Loucy (cell line): ENCODE data around the gene CUX1.

ENCODE experiments used
- H2AFZ ChIP-seq: fragments of 200-600 bp; sonication (generic); 2 replicates; pipeline ENCODE4 v1.6.0; 2016; ENCODE audit warnings: antibody characterized with exemption, mild to moderate bottlenecking, low read length, moderate library complexity
- H3F3A ChIP-seq: fragments of 200-600 bp; 2 replicates; pipeline ENCODE4 v1.6.0; 2016; ENCODE audit warnings: antibody characterized with exemption, low read depth, mild to moderate bottlenecking
- H3K27me3 ChIP-seq: fragments of 200-600 bp; sonication (generic); 2 replicates; pipeline ENCODE4 v1.6.1; 2014; ENCODE audit warnings: low read length, mild to moderate bottlenecking; ENCODE audit not compliant: insufficient read depth, poor library complexity, severe bottlenecking
- H3K36me3 ChIP-seq: fragments of 200-600 bp; sonication (generic); 2 replicates; pipeline ENCODE4 v1.6.1; 2016; ENCODE audit warnings: low read length; ENCODE audit not compliant: insufficient read depth
- H3K4me1 ChIP-seq: fragments of 200-600 bp; sonication (generic); 2 replicates; pipeline ENCODE4 v1.5.1; 2014; ENCODE audit warnings: low read length, mild to moderate bottlenecking; ENCODE audit not compliant: insufficient read depth, poor library complexity, severe bottlenecking
- H3K4me2 ChIP-seq: fragments of 200-600 bp; sonication (generic); 2 replicates; pipeline ENCODE4 v1.6.0; 2014; ENCODE audit warnings: antibody characterized with exemption, low read length, low read depth, mild to moderate bottlenecking; ENCODE audit not compliant: poor library complexity, severe bottlenecking
- H3K4me3 ChIP-seq: fragments of 200-600 bp; sonication (generic); 2 replicates; pipeline ENCODE4 v1.5.1; 2014; ENCODE audit warnings: low read length, mild to moderate bottlenecking, mixed read lengths; ENCODE audit not compliant: poor library complexity, severe bottlenecking
- H3K79me2 ChIP-seq: fragments of 200-600 bp; sonication (generic); 2 replicates; pipeline ENCODE4 v1.6.1; 2014; ENCODE audit warnings: low read length; ENCODE audit not compliant: insufficient read depth
- H3K9ac ChIP-seq: fragments of 200-600 bp; sonication (generic); 2 replicates; pipeline ENCODE4 v1.6.0; 2014; ENCODE audit warnings: mild to moderate bottlenecking, low read depth, low read length, moderate library complexity; ENCODE audit not compliant: poor library complexity, severe bottlenecking
- H3K9me2 ChIP-seq: fragments of 200-600 bp; sonication (generic); replicated peaks from 2 replicates; pipeline ENCODE4 v1.6.1; 2016; ENCODE audit warnings: low read depth, low read length, mixed read lengths
- H3K9me3 ChIP-seq: fragments of 200-600 bp; sonication (generic); 2 replicates; pipeline ENCODE4 v1.6.1; 2014; ENCODE audit warnings: mild to moderate bottlenecking, antibody characterized with exemption, low read length, low read depth; ENCODE audit not compliant: insufficient read depth
- H4K20me1 ChIP-seq: fragments of 200-600 bp; sonication (generic); 2 replicates; pipeline ENCODE4 v1.6.0; 2014; ENCODE audit warnings: antibody characterized with exemption, low read length, mild to moderate bottlenecking; ENCODE audit not compliant: insufficient read depth, poor library complexity, severe bottlenecking
- EZH2phosphoT487 ChIP-seq: fragments of 200-600 bp; IDR thresholded peaks from 2 replicates; pipeline ENCODE4 v1.6.1; 2018; ENCODE audit warnings: antibody characterized with exemption, mild to moderate bottlenecking, moderate library complexity, borderline replicate concordance
- TF ChIP-seq, protein P1 (sequence below): fragments of 200-600 bp; sonication (generic); conservative IDR thresholded peaks from 2 replicates; pipeline ENCODE4 v1.5.1; 2014; ENCODE audit warnings: mild to moderate bottlenecking, antibody characterized with exemption, low read length

CUX1 gene

DNA sequence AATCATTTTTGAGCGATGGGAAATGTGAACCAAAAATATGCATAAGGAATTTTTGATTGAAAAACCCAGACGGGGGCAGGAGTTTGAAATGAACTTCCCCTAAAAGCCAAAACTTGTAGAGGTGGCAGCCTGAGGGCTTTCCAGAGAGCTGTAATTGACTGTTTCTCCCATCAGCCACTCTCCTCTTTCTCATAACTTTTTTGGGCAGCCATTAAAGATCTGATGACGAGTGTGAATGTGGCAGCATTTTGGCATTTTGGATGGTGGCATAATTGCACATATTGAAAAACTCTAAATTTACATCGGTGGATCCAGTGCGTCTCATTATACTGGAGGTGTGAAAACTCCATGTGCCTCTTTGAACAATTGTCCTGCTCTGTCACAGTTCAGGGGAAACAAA lies 159.0 kb downstream of the CUX1 start:
- peaks cover 84% of the 10 kb centered on the region for H3K79me2 ChIP-seq
- H3K36me3 ChIP-seq = peaks cover 6% of the 10 kb centered on the region; the same call in 1 of the 2 replicates
- no peaks in the 10 kb centered on the region for H3K27me3 ChIP-seq
- peaks cover 10% of the 10 kb centered on the region for H4K20me1 ChIP-seq
- H3F3A ChIP-seq = no peaks in the 10 kb centered on the region
- H3K9ac ChIP-seq = no peak overlapping the region
- H3K9me3 ChIP-seq = no peaks in the 10 kb centered on the region
- H2AFZ ChIP-seq = no peak overlapping the region
- H3K4me2 ChIP-seq = no peak overlapping the region
- no peaks in the 10 kb centered on the region for H3K9me2 ChIP-seq
- TF ChIP-seq EZH2phosphoT487 = no peak
- TF ChIP-seq, protein P1, sequence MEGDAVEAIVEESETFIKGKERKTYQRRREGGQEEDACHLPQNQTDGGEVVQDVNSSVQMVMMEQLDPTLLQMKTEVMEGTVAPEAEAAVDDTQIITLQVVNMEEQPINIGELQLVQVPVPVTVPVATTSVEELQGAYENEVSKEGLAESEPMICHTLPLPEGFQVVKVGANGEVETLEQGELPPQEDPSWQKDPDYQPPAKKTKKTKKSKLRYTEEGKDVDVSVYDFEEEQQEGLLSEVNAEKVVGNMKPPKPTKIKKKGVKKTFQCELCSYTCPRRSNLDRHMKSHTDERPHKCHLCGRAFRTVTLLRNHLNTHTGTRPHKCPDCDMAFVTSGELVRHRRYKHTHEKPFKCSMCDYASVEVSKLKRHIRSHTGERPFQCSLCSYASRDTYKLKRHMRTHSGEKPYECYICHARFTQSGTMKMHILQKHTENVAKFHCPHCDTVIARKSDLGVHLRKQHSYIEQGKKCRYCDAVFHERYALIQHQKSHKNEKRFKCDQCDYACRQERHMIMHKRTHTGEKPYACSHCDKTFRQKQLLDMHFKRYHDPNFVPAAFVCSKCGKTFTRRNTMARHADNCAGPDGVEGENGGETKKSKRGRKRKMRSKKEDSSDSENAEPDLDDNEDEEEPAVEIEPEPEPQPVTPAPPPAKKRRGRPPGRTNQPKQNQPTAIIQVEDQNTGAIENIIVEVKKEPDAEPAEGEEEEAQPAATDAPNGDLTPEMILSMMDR = no peak
- no peak overlapping the region for H3K4me3 ChIP-seq
- H3K4me1 ChIP-seq = peaks cover 1% of the 10 kb centered on the region

DNA sequence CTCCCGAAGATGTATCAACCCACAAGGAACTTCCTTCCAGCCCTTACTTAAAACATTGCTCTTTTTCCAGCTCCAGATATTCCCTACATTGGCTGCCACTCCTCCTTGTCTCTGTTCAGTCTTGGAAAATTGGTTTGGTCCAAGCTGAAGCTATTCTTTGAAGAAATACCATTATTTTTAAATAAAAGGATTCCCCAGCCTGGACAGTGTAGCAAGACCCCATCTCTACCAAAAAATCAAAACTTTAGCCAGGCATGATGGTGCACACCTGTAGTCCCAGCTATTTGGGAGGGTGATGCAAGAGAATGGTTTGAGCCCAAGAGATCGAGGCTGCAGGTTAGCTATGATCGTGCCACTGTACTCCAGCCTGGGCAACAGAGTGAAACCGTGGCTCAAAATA lies 159.8 kb downstream of the CUX1 start:
- H3K79me2 ChIP-seq = peaks cover 78% of the 10 kb centered on the region; the same call in 1 of the 2 replicates

DNA sequence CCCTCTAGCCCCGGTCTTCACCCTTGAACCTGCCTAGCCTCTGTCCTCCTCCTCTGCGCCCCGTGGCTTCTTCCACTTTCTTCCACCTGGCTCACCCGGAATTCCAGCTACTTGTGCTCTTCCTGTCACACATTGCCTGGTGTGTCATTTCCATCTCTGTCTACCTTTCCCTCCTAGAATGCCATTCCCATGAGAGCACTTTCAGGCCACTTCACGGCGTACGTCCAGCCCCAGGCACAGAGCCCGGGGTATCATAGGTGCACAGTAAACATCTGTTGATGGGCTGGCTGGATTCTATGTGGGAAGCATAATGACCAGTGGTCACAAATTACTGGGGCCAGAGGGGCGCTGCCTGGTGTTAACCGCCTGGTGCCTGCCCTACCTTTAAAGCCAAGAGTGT lies 161.3 kb downstream of the CUX1 start:
- Histone ChIP-seq H3K4me2 (no peak overlapping the region), H2AFZ (no peak overlapping the region), H3F3A (no peaks in the 10 kb centered on the region), H3K4me1 (peaks cover 9% of the 10 kb centered on the region), H3K36me3 (peaks cover 8% of the 10 kb centered on the region; the same call in 1 of the 2 replicates), H3K9me2 (no peaks in the 10 kb centered on the region), H3K79me2 (peaks cover 75% of the 10 kb centered on the region), H4K20me1 (peaks cover 14% of the 10 kb centered on the region), H3K9me3 (no peaks in the 10 kb centered on the region), H3K4me3 (no peak overlapping the region), H3K9ac (no peak overlapping the region), H3K27me3 (no peaks in the 10 kb centered on the region)
- no peak for TF ChIP-seq EZH2phosphoT487
- TF ChIP-seq, protein P1 = no peak

More for the DNA sequence above, 159.8 kb downstream of the CUX1 start:
- H3F3A ChIP-seq = no peaks in the 10 kb centered on the region
- H3K27me3 ChIP-seq = no peaks in the 10 kb centered on the region
- H2AFZ ChIP-seq = no peak overlapping the region
- H4K20me1 ChIP-seq = peaks cover 10% of the 10 kb centered on the region
- H3K36me3 ChIP-seq = peaks cover 6% of the 10 kb centered on the region; the same call in 1 of the 2 replicates
- H3K9me2 ChIP-seq = no peaks in the 10 kb centered on the region
- TF ChIP-seq EZH2phosphoT487 = no peak
- TF ChIP-seq, protein P1 = no peak
- no peak overlapping the region for H3K4me2 ChIP-seq
- no peak overlapping the region for H3K4me3 ChIP-seq
- H3K4me1 ChIP-seq = peaks cover 9% of the 10 kb centered on the region
- no peak overlapping the region for H3K9ac ChIP-seq
- H3K9me3 ChIP-seq = no peaks in the 10 kb centered on the region
